HCT116 (cell line): ENCODE measurements around the gene GPR3.

ENCODE experiments used
- EGR1 ChIP-seq: IDR thresholded peaks from 2 replicates; pipeline ENCODE4 v1.6.1; 2012; ENCODE audit warnings: low read depth
- EZH2 ChIP-seq: fragments of 200-600 bp; sonication (generic); IDR thresholded peaks from 2 replicates; pipeline ENCODE4 v1.6.1; 2017; ENCODE audit warnings: antibody characterized with exemption, mixed run types
- EZH2phosphoT487 ChIP-seq: fragments of 200-600 bp; IDR thresholded peaks from 2 replicates; pipeline ENCODE4 v1.6.1; 2018; ENCODE audit warnings: antibody characterized with exemption, borderline replicate concordance
- JUND ChIP-seq: IDR thresholded peaks from 2 replicates; pipeline ENCODE4 v1.6.1; 2012
- MAX ChIP-seq: IDR thresholded peaks from 2 replicates; pipeline ENCODE4 v1.6.1; 2012
- POLR2A ChIP-seq: IDR thresholded peaks from 2 replicates; pipeline ENCODE4 v1.7.0; 2011; ENCODE audit warnings: borderline replicate concordance; ENCODE audit not compliant: insufficient read depth, insufficient read length; ENCODE audit errors: extremely low read depth
- POLR2AphosphoS5 ChIP-seq: IDR thresholded peaks from 2 replicates; pipeline ENCODE4 v1.6.1; 2011; ENCODE audit warnings: mild to moderate bottlenecking, low read depth, low read length, moderate library complexity
- REST ChIP-seq: IDR thresholded peaks from 2 replicates; pipeline ENCODE4 v1.6.1; 2012; ENCODE audit warnings: low read depth
- SIN3A ChIP-seq: IDR thresholded peaks from 2 replicates; pipeline ENCODE4 v1.6.1; 2012; ENCODE audit warnings: low read depth
- TCF7L2 ChIP-seq: IDR thresholded peaks from 2 replicates; pipeline ENCODE4 v1.7.0; 2011; ENCODE audit warnings: borderline replicate concordance, inconsistent platforms; ENCODE audit not compliant: insufficient read depth, insufficient read length; ENCODE audit errors: extremely low read depth
- YY1 ChIP-seq: IDR thresholded peaks from 2 replicates; pipeline ENCODE4 v1.6.1; 2011; ENCODE audit warnings: low read length, low read depth, moderate library complexity, mild to moderate bottlenecking; ENCODE audit not compliant: insufficient replicate concordance; ENCODE audit errors: extremely low read depth
- TF ChIP-seq, protein P1 (sequence below), 3 experiments: fragments of 200-600 bp in 1 of 3; sonication (generic) in 1 of 3; IDR thresholded peaks in 2 of 3; conservative IDR thresholded peaks in 1 of 3; 2 replicates each; pipeline ENCODE4 v1.5.1; 2012 to 2017; ENCODE audit warnings: low read depth in 2 of 3, low read length in 2 of 3, antibody characterized with exemption in 1 of 3, borderline replicate concordance in 1 of 3, control low read depth in 1 of 3, mild to moderate bottlenecking in 1 of 3, mixed read lengths in 1 of 3, mixed run types in 1 of 3, moderate library complexity in 1 of 3; ENCODE audit not compliant: insufficient read depth in 1 of 3

- TF ChIP-seq, protein P1, sequence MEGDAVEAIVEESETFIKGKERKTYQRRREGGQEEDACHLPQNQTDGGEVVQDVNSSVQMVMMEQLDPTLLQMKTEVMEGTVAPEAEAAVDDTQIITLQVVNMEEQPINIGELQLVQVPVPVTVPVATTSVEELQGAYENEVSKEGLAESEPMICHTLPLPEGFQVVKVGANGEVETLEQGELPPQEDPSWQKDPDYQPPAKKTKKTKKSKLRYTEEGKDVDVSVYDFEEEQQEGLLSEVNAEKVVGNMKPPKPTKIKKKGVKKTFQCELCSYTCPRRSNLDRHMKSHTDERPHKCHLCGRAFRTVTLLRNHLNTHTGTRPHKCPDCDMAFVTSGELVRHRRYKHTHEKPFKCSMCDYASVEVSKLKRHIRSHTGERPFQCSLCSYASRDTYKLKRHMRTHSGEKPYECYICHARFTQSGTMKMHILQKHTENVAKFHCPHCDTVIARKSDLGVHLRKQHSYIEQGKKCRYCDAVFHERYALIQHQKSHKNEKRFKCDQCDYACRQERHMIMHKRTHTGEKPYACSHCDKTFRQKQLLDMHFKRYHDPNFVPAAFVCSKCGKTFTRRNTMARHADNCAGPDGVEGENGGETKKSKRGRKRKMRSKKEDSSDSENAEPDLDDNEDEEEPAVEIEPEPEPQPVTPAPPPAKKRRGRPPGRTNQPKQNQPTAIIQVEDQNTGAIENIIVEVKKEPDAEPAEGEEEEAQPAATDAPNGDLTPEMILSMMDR (IDR thresholded peaks at IDR 0.05 in 2 of 3, conservative IDR thresholded peaks at IDR 0.05 in 1 of 3; ENCODE audit: borderline replicate concordance in 1 of 3, insufficient read depth in 1 of 3, low read depth in 2 of 3, low read length in 2 of 3), result peak; percentile 97 to 98 (median 97)
- TF ChIP-seq TCF7L2 (no peak), REST (no peak), JUND (no peak), MAX (no peak), POLR2A (no peak), EZH2 (no peak), EGR1 (no peak), SIN3A (no peak), EZH2phosphoT487 (no peak), YY1 (peak; percentile 36), POLR2AphosphoS5 (no peak)
Observed at GRCh38 chr1:27395441-27396195, 3.2 kb downstream of the GPR3 start.
